ENCODE data around the gene PPM1A. TPM values are rescaled to one million over a fixed set of nuclear protein-coding genes. Genes with fewer than 3 reads are reported as not detected.
A peak's percentile ranks its signal among the peaks of the same experiment; 100 is the strongest.

The PPM1A gene
- total RNA-seq, 3 donors from 2014 or later (not counting 1 experiment from before 2014, with no cell fraction given), result 118 to 126 (median 119) TPM

GRCh38 chr14:60344751-60345150 lies 95.7 kb downstream of the PPM1A start:
- DNase-seq, result no peak
- H3K4me3 ChIP-seq (ENCODE audit: low read length), result no peak overlapping the region
- H3K27me3 ChIP-seq (ENCODE audit: control insufficient read depth, insufficient read depth, low read length), result no peaks in the 10 kb centered on the region
- H3K9me3 Mint-ChIP-seq, result no peaks in the 10 kb centered on the region
- no peaks in the 10 kb centered on the region for H3K36me3 ChIP-seq (ENCODE audit: control insufficient read depth, insufficient read depth, low read length)
- H3K9me3 ChIP-seq (ENCODE audit: control insufficient read depth, insufficient read depth, low read length), result no peaks in the 10 kb centered on the region
- H3K27ac Mint-ChIP-seq, result no peak overlapping the region
- WGBS (ENCODE audit: insufficient coverage), result no CpG with 5 or more reads among the region's 2 CpGs
- H3K27ac ChIP-seq (ENCODE audit: low read length), result no peak overlapping the region
- ATAC-seq, result no peak
- H3K36me3 Mint-ChIP-seq, result no peaks in the 10 kb centered on the region
- H3K4me1 ChIP-seq (ENCODE audit: control insufficient read depth, insufficient read depth, low read length), result no peaks in the 10 kb centered on the region
- intact Hi-C loops (cut with micrococcal nuclease), result no loop called here
- peaks cover 21 to 34% of the 10 kb centered on the region in 2 donors for H3K27me3 Mint-ChIP-seq (ENCODE audit: low read depth in 2 of 2)
- H3K4me3 Mint-ChIP-seq, result no peak overlapping the region
- TF ChIP-seq, protein P1, sequence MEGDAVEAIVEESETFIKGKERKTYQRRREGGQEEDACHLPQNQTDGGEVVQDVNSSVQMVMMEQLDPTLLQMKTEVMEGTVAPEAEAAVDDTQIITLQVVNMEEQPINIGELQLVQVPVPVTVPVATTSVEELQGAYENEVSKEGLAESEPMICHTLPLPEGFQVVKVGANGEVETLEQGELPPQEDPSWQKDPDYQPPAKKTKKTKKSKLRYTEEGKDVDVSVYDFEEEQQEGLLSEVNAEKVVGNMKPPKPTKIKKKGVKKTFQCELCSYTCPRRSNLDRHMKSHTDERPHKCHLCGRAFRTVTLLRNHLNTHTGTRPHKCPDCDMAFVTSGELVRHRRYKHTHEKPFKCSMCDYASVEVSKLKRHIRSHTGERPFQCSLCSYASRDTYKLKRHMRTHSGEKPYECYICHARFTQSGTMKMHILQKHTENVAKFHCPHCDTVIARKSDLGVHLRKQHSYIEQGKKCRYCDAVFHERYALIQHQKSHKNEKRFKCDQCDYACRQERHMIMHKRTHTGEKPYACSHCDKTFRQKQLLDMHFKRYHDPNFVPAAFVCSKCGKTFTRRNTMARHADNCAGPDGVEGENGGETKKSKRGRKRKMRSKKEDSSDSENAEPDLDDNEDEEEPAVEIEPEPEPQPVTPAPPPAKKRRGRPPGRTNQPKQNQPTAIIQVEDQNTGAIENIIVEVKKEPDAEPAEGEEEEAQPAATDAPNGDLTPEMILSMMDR (IDR thresholded peaks at IDR 0.05), result no peak
- H3K4me1 Mint-ChIP-seq, result peaks cover 0 to 5% of the 10 kb centered on the region in 2 donors

- DNase-seq (no peak), ATAC-seq (peak; percentile 52 to 65 (median 57))
- H3K4me3 ChIP-seq (ENCODE audit: low read length), result no peak overlapping the region
- H3K4me3 Mint-ChIP-seq, result no peak overlapping the region
- H3K36me3 Mint-ChIP-seq, result no peaks in the 10 kb centered on the region
- peaks cover 0 to 5% of the 10 kb centered on the region in 2 donors for H3K4me1 Mint-ChIP-seq
- H3K27ac ChIP-seq (ENCODE audit: low read length), result no peak overlapping the region
- 67% methylated on average over 1 of the region's 2 CpGs for WGBS (ENCODE audit: insufficient coverage)
- no peaks in the 10 kb centered on the region for H3K4me1 ChIP-seq (ENCODE audit: control insufficient read depth, insufficient read depth, low read length)
- no peaks in the 10 kb centered on the region for H3K9me3 Mint-ChIP-seq
- H3K36me3 ChIP-seq (ENCODE audit: control insufficient read depth, insufficient read depth, low read length), result no peaks in the 10 kb centered on the region
- H3K9me3 ChIP-seq (ENCODE audit: control insufficient read depth, insufficient read depth, low read length), result no peaks in the 10 kb centered on the region
- H3K27me3 ChIP-seq (ENCODE audit: control insufficient read depth, insufficient read depth, low read length), result no peaks in the 10 kb centered on the region
- TF ChIP-seq, protein P1 (IDR thresholded peaks at IDR 0.05), result no peak
- peaks cover 23 to 37% of the 10 kb centered on the region in 2 donors for H3K27me3 Mint-ChIP-seq (ENCODE audit: low read depth in 2 of 2)
- no peak overlapping the region for H3K27ac Mint-ChIP-seq
- intact Hi-C loops (cut with micrococcal nuclease), result no loop called here
Measured at GRCh38 chr14:60346706-60347105, 97.7 kb downstream of the PPM1A start.

DNA sequence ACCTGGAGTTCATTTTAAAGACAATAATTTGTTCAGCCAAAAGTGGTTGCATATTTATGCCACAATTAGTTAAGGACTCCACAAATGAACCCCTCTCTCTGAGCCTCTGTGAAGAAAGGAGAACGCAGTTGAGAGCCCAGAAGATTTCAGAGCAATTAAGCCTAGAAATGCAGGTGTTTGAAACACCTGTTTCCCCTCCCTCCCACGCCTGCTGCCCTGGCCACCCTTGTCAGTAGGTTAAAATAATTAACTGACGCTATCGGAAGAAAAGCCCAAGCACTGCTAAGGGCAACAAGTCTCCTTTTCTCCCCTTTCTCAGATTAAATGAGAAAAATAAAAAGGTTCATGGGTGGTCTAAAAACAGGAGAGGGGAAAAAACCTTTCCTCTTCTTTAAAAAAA lies 99.2 kb downstream of the PPM1A start:
- peaks cover 26 to 40% of the 10 kb centered on the region in 2 donors for H3K27me3 Mint-ChIP-seq (ENCODE audit: low read depth in 2 of 2)
- TF ChIP-seq, protein P1 (IDR thresholded peaks at IDR 0.05), result no peak
- H3K27ac Mint-ChIP-seq, result no peak overlapping the region
- H3K36me3 ChIP-seq (ENCODE audit: control insufficient read depth, insufficient read depth, low read length), result no peaks in the 10 kb centered on the region
- no peaks in the 10 kb centered on the region for H3K36me3 Mint-ChIP-seq
- DNase-seq (no peak), ATAC-seq (no peak)
- H3K9me3 ChIP-seq (ENCODE audit: control insufficient read depth, insufficient read depth, low read length), result no peaks in the 10 kb centered on the region
- 50% methylated on average over 2 of the region's 4 CpGs for WGBS (ENCODE audit: insufficient coverage)
- H3K4me1 Mint-ChIP-seq, result peaks cover 0 to 5% of the 10 kb centered on the region in 2 donors
- no peaks in the 10 kb centered on the region for H3K4me1 ChIP-seq (ENCODE audit: control insufficient read depth, insufficient read depth, low read length)
- H3K4me3 Mint-ChIP-seq, result no peak overlapping the region
- H3K27ac ChIP-seq (ENCODE audit: low read length), result no peak overlapping the region
- intact Hi-C loops (cut with micrococcal nuclease), result no loop called here
- no peak overlapping the region for H3K4me3 ChIP-seq (ENCODE audit: low read length)
- no peaks in the 10 kb centered on the region for H3K27me3 ChIP-seq (ENCODE audit: control insufficient read depth, insufficient read depth, low read length)
- no peaks in the 10 kb centered on the region for H3K9me3 Mint-ChIP-seq

Other genes with a start within 250 kb of the PPM1A start
- 10 to 100 TPM; 51.7 to 78.3 (median 58.3) TPM for gene PCNX4, start 157.3 kb upstream of the PPM1A start, total RNA-seq
- 100 to 1,000 TPM; 115 to 139 (median 126) TPM for gene DHRS7, start 83.8 kb upstream of the PPM1A start, total RNA-seq
- gene C14orf39, start 236.8 kb downstream of the PPM1A start, total RNA-seq, result not detected

Measured in natural killer cell (primary cell).